ENCODE measurements around the gene IRS1. TPM values are rescaled to one million over a fixed set of nuclear protein-coding genes. Genes with fewer than 3 reads are reported as not detected.

Gene IRS1
- total and polyA plus RNA-seq, 8 donors, result 13.3 to 43.5 (median 34.7) TPM

- no peak for TF ChIP-seq CTCF (IDR thresholded peaks at IDR 0.05)
- intact Hi-C loops (cut with DNase I), result no loop called here
- no peaks in the 10 kb centered on the region for H3K9me3 ChIP-seq
- H3K27ac ChIP-seq, result peak overlapping the region in 1 of 2 donors; percentile 29
- peaks cover 6 to 13% of the 10 kb centered on the region in 2 donors for H3K4me1 ChIP-seq
- DNase-seq, result no peak
- no peaks in the 10 kb centered on the region for H3K27me3 ChIP-seq
- H3K36me3 ChIP-seq, result no peaks in the 10 kb centered on the region
- ATAC-seq, result peak; percentile 65
- no peak overlapping the region for H3K4me3 ChIP-seq
Observed at GRCh38 chr2:226742347-226742746, 57.3 kb downstream of the IRS1 start.

GRCh38 chr2:226740039-226740648 lies 59.5 kb downstream of the IRS1 start:
- Histone ChIP-seq H3K27ac (no peak overlapping the region), H3K36me3 (no peaks in the 10 kb centered on the region), H3K4me3 (no peak overlapping the region), H3K27me3 (no peaks in the 10 kb centered on the region), H3K9me3 (no peaks in the 10 kb centered on the region), H3K4me1 (peaks cover 6 to 13% of the 10 kb centered on the region in 2 donors)
- no peak for TF ChIP-seq CTCF (IDR thresholded peaks at IDR 0.05)
- no peak for DNase-seq
- no peak for ATAC-seq
- intact Hi-C loops (cut with DNase I), result no loop called here

- Histone ChIP-seq H3K27ac (no peak overlapping the region), H3K36me3 (no peaks in the 10 kb centered on the region), H3K4me3 (no peak overlapping the region), H3K4me1 (peaks cover 6 to 13% of the 10 kb centered on the region in 2 donors), H3K9me3 (no peaks in the 10 kb centered on the region), H3K27me3 (no peaks in the 10 kb centered on the region)
- ATAC-seq (no peak), DNase-seq (no peak)
- intact Hi-C loops (cut with DNase I), result no loop called here
- TF ChIP-seq CTCF (IDR thresholded peaks at IDR 0.05), result no peak
Observed at GRCh38 chr2:226739545-226740030, 60.0 kb downstream of the IRS1 start.

- peak; percentile 54 for ATAC-seq
- Histone ChIP-seq H3K27me3 (no peaks in the 10 kb centered on the region), H3K27ac (no peak overlapping the region), H3K36me3 (no peaks in the 10 kb centered on the region), H3K4me1 (peaks cover 6 to 13% of the 10 kb centered on the region in 2 donors), H3K9me3 (no peaks in the 10 kb centered on the region), H3K4me3 (no peak overlapping the region)
- intact Hi-C loops (cut with DNase I), result no loop called here
- no peak for TF ChIP-seq CTCF (IDR thresholded peaks at IDR 0.05)
- no peak for DNase-seq
Observed at GRCh38 chr2:226738821-226739544, 60.6 kb downstream of the IRS1 start.

- H3K36me3 ChIP-seq, result no peaks in the 10 kb centered on the region
- H3K4me3 ChIP-seq, result no peak overlapping the region
- ATAC-seq (no peak), DNase-seq (no peak)
- TF ChIP-seq CTCF (IDR thresholded peaks at IDR 0.05), result no peak
- H3K27ac ChIP-seq, result no peak overlapping the region
- no peaks in the 10 kb centered on the region for H3K27me3 ChIP-seq
- H3K9me3 ChIP-seq, result no peaks in the 10 kb centered on the region
- peaks cover 6 to 13% of the 10 kb centered on the region in 2 donors for H3K4me1 ChIP-seq
- intact Hi-C loops (cut with DNase I), result no loop called here
Observed at GRCh38 chr2:226738191-226738820, 61.3 kb downstream of the IRS1 start.
